Measurements from ENCODE around the gene SCAP.

DNA sequence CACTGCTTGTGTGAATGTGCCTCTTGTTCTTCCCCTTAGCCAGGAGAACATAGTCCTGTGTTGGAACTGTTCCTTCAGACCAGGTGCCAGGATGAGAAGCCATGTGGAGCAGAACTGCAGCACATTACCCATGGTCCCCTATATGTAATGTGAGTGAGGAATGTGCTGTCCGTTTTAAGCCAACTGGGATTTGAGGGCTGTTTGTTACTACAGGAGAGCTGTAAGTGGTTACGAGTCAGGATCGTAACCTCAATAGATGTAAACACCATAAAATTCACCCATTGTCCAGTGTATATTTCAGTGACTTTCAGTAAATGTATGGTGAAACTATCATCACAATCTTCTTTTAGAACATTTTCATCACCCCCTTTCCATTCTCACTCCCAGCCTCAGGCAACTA is 10.1 kb upstream of the SCAP start:
- TF ChIP-seq, protein P1, sequence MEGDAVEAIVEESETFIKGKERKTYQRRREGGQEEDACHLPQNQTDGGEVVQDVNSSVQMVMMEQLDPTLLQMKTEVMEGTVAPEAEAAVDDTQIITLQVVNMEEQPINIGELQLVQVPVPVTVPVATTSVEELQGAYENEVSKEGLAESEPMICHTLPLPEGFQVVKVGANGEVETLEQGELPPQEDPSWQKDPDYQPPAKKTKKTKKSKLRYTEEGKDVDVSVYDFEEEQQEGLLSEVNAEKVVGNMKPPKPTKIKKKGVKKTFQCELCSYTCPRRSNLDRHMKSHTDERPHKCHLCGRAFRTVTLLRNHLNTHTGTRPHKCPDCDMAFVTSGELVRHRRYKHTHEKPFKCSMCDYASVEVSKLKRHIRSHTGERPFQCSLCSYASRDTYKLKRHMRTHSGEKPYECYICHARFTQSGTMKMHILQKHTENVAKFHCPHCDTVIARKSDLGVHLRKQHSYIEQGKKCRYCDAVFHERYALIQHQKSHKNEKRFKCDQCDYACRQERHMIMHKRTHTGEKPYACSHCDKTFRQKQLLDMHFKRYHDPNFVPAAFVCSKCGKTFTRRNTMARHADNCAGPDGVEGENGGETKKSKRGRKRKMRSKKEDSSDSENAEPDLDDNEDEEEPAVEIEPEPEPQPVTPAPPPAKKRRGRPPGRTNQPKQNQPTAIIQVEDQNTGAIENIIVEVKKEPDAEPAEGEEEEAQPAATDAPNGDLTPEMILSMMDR (IDR thresholded peaks at IDR 0.05; ENCODE audit: insufficient read depth, low read length, poor library complexity, severe bottlenecking), result no peak
- TF ChIP-seq EZH2phosphoT487 (conservative IDR thresholded peaks at IDR 0.05; ENCODE audit: low read length), result no peak
